GM19463 (cell line): ENCODE results near the gene LRRC32.
"Not testable (repeated sequence)": the region's sequence is repeated elsewhere in the genome, so short reads cannot be mapped to it uniquely, and the experiment has no call there.

Experiments used
- ATAC-seq: cut with Tn5 transposase; IDR thresholded peaks from one replicate; pipeline ENCODE4 v1.9.1; 2021; ENCODE audit warnings: mild to moderate bottlenecking, moderate library complexity; ENCODE audit not compliant: unreplicated experiment

Gene LRRC32

DNA sequence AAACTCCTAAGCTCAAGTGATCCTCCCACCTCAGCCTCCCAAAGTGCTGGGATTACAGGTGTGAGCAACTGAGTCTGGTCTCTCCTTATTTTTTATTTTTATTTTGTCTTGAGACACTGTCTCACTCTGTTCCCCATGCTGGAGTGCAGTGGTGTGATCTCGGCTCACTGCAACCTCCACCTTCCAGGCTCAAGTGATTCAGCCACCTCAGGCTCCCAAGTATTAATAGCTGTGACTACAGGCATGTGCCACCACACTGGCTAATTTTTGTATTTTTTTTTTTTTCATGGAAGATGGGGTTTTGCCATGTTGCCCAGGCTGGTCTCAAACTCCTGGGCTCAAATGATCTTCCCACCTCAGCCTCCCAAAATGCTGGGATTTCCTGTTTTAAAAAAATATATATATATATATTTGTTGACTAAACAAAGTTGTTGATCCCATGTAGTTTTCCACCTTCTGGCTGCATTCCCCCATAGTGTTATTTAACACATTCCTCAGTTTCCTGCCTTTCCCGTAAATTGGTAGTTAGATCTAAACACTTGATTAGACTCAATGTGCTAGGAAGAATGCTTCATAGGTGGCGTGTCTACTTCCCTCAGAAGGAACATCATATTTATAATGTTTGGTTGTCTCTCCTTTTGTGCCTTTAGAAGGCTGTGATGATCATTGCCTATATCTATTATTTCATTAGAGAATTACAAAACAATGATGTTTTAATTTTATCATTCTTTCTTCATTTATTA, 38.8 kb downstream of the LRRC32 start:
- no peak for ATAC-seq

DNA sequence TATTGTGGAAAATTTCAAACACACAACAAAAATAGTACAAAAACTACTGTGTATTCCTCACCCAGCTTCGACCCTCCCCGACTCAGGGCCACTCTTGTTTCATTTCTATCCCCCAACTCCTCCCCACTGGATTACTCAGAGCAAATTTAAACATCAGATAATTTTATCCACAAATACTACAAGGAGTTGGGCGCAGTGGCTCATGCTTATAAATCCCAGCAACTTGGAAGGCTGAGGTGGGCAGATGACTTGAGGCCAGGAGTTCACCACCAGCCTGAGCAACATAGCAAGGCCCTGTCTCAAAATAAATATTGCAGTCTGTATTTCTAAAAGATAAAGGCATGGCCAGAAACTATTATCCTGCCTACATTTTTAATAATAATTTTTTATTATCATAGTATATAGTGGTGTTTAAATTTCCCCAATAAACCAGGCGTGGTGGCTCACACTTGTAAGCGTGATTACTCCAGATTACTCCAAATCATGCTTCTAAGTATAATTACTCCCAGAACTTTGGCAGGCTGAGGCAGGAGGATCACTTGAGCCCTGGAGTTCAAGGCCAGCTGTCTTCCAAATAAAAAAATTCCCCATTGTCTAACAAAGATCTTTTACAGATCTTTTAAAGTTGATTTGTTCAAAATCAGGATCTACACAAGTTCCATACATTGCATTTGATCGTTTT, 39.8 kb downstream of the LRRC32 start:
- no peak for ATAC-seq

DNA sequence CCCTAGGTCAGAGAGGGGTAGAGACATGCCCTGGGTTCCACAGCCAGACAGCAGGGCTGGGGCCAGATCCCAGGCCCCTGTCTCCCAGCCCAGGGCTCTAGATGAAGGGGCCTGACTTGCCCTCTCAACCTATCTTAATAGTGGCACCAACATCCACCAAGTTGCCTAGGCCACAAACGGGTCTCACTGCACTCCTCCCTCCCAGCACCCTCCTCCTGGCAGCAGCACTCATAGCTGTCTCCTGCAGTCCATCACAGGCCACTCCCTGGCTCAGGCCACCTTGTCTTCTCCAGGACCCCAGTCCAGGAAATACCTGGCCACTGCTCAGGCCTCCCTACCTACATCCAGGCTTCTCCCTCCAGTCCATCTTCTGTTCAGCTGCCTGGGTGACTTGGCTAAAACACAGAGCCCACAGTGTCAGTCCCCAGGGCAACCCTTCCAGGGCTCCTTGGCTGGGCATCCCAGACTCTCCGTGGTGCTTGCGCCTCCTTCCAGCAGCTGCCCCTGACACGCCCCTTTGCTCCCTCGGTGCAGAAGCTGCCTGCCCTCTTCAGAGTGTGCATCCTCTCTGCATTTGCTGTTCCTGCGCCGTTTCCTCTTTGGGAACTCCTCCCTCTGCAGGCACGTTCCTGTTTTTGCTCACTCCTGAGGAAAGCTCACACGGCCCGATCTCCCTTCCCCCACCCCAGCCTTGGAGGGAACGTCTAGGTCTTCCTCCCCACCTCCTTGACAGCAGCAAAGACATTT, 40.5 kb downstream of the LRRC32 start:
- no peak for ATAC-seq

DNA sequence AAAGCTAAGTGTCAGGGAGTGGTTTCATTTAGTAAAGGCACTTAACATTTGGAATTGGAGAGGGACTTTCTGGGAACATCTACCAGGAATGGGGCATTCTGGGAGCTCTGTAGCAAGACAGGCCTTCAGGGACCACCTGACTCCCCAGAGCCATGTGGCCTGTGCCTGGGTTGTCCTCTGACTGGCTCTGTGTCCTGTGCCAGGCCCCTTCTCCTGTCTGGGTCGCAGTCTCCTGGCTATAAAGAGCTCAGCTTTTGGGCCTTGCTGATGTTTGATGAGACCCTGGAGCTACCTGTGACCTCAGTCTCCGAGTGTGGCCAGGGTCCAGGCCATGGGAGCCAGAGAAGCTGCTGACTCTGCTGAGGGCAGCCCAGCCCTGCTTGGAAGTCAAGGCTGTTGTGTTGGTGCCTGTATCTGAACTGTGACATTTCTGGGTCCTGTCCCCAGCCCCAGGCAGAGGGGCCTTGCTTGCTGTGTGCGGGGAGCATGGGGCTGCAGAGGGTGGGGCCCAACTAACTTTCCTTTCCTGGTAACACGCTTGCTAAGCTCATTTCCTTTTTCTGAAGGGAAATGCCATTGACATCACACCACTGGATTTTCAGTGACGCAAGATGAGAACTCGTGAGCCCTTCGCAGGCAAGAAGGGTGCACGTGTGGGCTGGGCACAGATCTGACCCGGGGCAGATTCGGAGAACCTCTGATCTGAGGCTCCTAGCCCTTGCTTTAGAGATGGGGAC, 41.3 kb downstream of the LRRC32 start:
- no peak for ATAC-seq

DNA sequence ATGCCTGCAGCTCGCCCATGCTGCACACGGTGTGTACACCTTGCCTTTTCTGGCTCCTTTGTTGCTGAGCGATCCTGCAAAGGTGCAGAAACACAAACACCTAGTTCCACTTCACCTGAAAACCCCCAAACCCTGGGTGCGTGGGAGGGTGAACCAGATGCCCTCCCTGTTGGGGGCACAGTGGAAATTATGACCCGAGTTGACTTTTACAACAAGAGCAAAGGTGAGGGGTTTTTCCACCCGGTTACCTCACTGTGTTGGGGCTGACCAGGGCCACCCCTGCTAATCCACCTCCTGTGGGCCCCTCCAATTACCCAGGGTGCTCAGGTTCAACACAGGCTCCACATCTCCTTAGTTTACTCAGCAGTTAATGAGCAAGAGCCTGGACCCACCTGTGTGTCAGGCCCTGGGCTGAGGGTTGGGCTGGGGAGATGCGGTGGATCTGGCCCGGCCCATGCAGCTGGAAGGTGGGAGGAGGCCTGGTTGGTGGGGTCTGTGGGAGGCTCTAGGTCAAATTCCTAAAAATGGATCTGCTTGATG, 42.1 kb downstream of the LRRC32 start:
- no peak for ATAC-seq

DNA sequence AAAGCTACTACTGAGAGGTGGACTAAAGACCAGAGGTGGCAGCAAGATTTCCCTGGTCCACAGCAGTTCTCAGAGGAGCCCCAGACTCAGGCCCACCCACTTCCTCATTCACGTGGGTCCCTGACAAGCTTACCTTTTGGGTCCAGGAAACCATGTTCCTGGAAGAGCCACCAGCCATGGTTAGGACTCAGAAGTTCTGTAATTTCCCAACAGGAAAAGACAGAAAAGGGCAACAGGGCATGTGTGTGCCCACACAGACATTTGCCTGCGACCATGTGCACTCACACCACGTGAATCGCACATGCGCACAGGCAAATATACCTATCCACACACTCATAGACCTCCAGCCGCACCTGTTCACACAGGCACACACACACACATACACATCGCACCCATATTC, 42.9 kb downstream of the LRRC32 start:
- no peak for ATAC-seq

DNA sequence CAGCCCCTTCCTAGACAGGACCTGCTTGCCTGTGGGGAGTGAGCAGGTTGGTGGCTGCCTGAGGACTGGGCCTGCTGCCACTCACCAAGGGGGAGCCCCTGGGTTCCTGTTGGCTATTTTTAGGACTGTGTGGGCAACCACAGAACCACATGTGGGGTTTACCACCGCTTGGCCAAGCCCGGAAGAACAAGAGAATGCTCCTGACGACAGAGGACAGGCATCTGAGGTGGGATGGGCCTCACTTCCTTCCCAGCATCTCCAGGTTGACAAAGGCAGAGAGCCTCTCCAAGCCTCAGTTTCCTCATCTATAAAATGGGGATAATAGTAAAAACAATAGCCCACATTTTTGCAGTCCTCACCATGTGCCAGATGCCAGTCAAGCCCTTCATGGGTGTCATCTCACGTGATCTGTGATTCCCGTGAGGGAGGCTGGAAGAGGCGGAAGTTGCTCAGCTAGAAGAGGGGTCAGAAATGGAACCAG, 43.6 kb downstream of the LRRC32 start:
- ATAC-seq, result peak; percentile 91

DNA sequence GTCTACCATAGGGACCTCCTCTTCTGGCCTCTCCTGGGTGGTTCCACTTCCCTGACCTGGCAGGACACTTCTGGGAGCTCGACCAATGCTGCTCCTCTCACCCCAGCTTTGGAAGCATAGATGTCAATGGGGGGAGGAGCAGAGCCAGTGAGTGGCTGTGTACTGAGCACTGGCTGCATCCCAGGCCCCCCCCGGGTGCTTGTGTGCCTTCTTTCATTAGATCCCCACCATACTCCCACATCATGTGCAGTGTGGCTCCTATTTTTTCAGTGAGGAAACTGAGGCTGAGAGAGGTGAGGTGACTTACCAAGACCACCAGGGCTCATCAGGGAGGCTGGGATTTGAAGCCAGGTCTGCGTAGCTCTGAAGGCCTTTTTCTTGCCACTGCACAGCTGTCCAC, 44.3 kb downstream of the LRRC32 start:
- no peak for ATAC-seq

DNA sequence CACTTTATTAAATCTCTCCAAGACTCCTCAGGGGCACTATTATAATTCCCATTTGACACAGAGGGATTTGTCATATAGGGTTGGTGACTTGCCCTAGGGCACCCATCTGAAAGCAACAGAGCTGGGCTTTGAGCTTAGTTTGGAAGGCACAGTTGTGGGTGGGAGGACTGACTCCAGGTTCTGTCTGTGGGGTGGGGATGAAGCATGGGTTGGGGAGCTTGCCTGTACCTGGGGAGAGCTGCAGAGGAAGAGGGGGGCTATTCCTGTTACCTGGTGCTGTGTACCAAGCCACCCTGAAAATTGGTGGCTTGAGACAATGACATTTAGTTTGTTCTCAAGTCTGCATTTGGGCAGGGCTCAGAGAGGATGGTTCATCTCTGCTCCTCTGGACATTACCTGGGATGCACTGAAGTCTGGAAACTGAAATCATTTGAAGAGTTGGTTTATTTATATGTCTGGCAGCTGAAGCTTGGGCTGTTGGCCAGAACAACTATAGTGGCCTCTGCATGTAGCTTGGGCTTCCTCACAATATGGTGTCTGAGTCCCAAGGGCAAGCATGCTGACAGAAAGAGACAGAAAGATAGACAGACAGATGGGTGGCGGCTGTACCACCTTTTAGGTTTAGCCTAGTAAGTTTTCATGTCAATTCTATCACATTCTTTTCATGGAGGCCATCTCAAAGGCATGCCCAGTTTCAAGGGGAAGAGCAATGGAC, 44.9 kb downstream of the LRRC32 start:
- no peak for ATAC-seq

DNA sequence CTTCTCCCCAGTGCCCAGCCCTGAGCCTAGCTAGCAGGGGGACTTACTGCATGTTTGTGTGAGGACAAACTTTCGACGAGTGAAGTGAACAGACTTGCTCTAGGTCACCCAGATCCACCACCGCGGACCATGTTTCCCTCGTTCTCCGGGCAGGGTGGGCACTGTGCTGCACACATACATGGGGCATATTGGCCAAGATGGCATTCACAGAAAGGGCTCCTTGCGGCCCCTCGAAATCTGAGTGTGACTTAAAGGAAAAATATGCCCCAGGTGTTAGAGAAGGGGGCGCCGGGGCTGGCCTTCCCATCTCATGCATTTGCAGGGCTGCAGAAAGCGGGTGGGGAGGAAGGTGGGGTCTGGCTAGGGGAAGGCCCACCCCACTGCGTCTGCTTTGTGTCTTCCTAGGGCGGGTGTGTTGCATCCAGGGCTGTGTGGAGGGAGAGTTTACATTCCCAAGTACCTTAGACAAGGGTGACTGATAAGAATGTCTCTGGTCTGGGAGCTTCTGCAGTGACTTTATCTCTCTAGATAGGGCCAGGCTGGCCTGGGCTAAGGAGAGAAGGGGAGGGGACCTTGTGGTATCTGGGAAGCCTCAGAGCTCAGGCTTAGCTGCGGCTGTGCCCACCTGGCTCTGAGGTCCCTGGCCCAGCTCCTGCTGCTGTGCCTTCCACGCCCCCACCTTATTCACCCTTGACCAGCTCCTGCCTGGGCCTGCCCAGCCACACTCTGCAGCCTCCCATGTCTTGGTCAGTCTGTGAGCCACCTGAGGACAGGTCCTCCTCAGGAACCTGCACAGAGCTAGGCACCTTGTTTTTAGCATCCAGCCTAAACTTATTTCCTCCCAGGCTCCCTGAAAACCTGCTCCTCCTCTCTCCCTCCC, 45.8 kb downstream of the LRRC32 start:
- no peak for ATAC-seq

DNA sequence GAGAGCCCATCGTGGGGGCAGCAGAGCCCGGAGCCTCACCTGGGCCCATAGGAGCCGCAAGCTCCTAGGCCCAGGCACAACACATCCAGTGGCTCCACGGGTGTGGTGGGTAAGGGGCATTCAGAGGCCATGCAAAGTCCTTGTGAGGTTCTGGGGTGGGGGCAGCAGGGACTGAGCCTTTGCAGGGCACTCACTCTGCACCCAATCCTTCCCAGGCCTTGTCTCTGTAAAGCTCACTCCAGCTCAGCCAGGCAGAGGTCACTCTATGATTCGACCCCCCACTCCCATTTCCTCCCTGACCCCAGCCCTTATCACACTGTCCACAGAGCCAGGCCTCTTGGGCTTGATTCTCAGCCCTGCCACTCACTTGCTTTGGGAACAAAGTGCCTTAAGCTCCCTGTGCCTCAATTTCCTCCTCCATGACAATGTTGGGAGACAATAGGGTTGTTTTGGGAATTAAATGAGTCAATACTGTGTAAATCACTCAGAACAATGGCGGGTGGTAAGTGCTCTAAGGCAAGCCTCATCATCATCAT, 46.6 kb downstream of the LRRC32 start:
- no peak for ATAC-seq

DNA sequence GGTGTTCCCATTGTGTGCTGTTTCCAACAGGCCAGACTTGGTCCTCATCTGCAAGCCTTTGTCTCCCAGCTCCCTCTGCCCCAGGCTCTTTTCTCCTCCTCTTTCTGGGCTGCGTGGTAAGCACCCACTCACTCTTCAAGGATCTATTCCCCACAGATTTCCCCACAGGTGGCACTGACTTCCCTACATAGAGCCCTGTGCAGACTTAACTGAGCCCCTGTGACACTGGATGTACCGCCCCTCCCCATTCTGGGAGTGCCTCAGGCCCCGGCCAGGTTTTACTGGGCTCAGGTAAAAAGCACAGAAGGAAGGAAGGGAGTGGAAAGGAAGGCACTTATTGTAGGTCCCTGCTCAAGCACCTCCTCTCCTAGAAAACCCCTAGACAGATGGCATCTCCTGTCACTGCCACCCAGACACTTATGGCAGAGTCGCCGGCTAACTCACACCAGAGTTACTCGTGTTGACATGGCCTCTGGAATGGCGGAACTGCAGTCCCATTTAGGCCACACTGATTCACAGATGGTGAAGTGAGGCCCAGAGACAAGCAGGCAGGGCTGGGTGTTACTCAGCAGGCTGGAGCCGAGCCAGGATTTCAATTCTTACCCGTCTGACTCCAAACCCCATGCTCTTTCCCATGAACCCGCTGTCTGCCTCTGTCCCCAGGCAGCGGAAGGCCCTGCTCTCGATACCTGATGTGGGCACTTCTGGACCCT, 47.2 kb downstream of the LRRC32 start:
- ATAC-seq, result no peak

DNA sequence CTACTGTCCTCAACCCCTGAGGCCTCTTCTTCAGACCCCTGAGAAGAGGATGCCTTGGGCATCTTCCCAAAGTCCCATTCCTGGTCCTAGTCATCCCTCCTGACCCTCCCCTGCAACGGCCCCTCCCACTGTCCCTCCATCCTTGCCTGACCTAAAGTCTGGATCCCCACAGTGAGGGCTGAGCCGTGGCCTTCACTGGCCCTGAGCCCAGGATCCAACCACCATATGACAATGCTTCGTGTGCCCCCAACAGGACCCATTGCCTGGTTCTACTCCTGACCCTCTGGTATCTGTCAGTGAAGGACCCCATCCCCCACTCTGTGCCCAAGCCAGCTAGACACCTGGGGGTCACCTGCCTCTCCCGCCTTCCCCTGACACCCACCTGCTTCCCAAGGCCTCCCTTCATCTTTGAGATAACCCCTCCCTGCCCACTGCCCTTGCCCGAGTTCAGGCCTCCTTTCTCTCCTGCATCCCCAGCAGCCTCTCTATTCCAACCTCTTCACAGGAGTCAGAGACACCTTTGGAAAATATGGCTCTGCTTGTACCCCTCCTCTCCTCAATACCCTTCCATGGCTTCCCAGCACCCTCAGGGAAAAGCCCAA, 48.0 kb downstream of the LRRC32 start:
- ATAC-seq, result no peak

DNA sequence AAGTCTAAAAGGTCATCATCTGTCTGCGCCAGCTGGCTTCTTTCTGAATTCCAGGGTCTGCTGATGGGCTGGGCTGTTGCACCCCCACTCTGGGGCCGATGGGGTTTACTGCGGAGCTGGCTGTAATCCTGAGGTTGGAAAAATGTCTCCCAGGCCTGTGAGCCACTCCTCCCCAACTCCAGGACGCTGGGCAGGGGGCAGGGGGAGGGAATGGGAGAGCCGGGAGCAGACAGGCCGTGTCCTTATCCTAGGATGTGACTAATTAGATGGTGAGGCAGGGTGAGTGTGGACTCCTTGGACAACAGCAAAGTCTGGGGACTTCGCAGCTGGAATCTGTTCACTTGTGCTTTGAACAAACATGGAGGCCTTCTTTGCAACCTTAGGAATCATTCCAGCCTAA, 48.7 kb downstream of the LRRC32 start:
- ATAC-seq, result no peak

DNA sequence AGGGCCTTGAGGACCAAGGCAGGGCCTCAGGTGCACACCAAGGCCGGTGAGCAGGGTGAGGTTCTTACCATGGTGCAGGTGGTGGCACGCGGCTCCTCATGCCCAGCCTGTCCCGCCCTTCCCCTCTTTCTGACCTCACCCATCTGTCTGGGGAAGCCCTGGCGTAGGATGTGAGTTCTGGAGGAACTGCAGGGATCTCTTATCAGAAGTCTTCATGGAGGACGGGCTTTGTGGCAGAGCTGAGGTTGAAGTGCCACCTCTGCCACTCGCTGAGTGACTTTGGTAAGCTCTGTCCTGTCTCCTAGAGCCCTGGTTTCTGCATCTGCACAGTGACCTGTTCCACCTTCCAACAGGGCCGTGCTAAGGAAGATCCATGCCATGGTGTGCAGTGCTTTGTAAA, 49.1 kb downstream of the LRRC32 start:
- ATAC-seq, result no peak

DNA sequence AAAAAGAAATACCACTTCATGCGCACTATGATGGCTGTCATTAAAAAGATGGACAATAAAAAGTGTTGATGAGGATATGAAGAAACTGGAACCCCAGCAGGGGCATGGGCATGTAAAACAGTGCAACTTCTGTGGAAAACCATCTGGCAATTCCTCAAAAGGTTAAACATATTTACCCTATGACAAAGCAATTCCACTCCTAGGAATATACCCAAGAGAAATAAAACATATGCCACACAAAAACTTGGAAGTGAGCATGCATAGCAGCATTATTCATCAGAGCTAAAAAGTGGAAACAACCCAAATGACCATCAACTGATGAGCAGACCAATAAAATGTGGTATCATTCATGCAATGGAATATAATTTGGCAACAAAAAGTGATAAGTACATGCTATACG, 50.1 kb downstream of the LRRC32 start:
- no peak for ATAC-seq

DNA sequence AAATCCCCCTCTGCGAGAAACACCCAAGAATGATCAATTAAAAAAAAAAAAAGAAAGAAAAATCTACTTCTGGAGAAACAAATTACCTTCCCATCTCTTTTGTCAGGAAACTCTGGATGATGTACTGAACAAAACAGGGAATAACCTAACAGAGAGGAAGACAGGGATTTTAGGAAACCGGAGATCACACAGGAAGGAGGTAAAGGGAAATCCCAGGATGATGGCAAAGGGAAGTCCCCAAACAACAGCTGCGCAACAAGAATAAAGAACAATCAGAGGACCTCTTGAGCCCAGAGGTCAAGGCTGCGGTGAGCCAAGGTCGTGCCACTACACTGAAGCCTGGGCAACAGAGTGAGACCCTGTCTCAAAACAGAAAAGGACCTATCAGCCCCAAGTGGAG, 50.7 kb downstream of the LRRC32 start:
- ATAC-seq, result not testable (repeated sequence)
